ENCODE data around the gene ZNF654.

DNA sequence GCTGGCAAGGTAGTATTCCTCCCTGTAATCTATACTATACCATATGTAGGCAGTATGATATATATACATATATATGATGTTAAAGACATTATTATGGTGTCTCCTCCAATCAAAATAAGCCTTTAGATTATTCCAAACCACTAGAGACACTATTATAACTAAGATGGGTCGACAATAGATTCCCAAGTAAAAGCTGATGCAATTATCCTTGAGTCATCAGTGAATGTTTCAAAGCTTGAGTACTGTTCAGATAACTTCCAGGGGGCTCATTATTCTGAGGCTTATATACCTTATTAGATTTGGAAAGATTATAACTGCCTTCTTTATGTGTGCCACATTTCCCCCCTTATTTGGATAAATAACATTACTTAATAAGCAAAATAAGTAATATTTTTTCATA is 78.8 kb downstream of the ZNF654 start:
- TF ChIP-seq, protein P1, sequence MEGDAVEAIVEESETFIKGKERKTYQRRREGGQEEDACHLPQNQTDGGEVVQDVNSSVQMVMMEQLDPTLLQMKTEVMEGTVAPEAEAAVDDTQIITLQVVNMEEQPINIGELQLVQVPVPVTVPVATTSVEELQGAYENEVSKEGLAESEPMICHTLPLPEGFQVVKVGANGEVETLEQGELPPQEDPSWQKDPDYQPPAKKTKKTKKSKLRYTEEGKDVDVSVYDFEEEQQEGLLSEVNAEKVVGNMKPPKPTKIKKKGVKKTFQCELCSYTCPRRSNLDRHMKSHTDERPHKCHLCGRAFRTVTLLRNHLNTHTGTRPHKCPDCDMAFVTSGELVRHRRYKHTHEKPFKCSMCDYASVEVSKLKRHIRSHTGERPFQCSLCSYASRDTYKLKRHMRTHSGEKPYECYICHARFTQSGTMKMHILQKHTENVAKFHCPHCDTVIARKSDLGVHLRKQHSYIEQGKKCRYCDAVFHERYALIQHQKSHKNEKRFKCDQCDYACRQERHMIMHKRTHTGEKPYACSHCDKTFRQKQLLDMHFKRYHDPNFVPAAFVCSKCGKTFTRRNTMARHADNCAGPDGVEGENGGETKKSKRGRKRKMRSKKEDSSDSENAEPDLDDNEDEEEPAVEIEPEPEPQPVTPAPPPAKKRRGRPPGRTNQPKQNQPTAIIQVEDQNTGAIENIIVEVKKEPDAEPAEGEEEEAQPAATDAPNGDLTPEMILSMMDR (IDR thresholded peaks at IDR 0.05; ENCODE audit: poor library complexity), result no peak
- TF ChIP-seq EZH2phosphoT487 (IDR thresholded peaks at IDR 0.05; ENCODE audit: low read depth, severe bottlenecking, unreplicated experiment), result no peak
- TF ChIP-seq EZH2 (IDR thresholded peaks at IDR 0.05; ENCODE audit: borderline replicate concordance), result no peak
